HepG2 (cell line): ENCODE data around the gene PARS2.

Experiments used
- CEBPG ChIP-seq: IDR thresholded peaks from 2 replicates; pipeline ENCODE4 v1.6.1; 2016
- CTCF ChIP-seq: sonication (generic); formaldehyde crosslinking; IDR thresholded peaks from 2 replicates; pipeline ENCODE4 v1.5.0; 2020; ENCODE audit warnings: mild to moderate bottlenecking, missing genetic modification reagents, moderate library complexity
- IRF9 ChIP-seq: sonication (generic); formaldehyde crosslinking; IDR thresholded peaks from 2 replicates; pipeline ENCODE4 v1.8.0; 2022; ENCODE audit warnings: missing genetic modification reagents, mild to moderate bottlenecking, borderline replicate concordance
- KMT2A ChIP-seq: sonication (generic); formaldehyde crosslinking; IDR thresholded peaks from 2 replicates; pipeline ENCODE4 v1.4.0; 2020; ENCODE audit warnings: missing genetic modification reagents
- POLR2A ChIP-seq, 2 experiments: IDR thresholded peaks; 2 replicates each; pipeline ENCODE4 v1.6.1; 2011; ENCODE audit warnings: low read depth in 2 of 2, low read length in 2 of 2, mild to moderate bottlenecking in 1 of 2, moderate library complexity in 1 of 2; ENCODE audit not compliant: insufficient read depth in 1 of 2
- RBAK ChIP-seq: sonication (generic); formaldehyde crosslinking; IDR thresholded peaks from 2 replicates; pipeline ENCODE4 v1.5.1; 2020; ENCODE audit warnings: mild to moderate bottlenecking, missing genetic modification reagents
- ZFX ChIP-seq: sonication (generic); formaldehyde crosslinking; IDR thresholded peaks from 2 replicates; pipeline ENCODE4 v1.4.0; 2020; ENCODE audit warnings: mild to moderate bottlenecking, low read depth, missing genetic modification reagents, moderate library complexity
- ZNF558 ChIP-seq: sonication (generic); formaldehyde crosslinking; IDR thresholded peaks from 2 replicates; pipeline ENCODE4 v1.9.0; 2022; ENCODE audit warnings: mild to moderate bottlenecking, missing genetic modification reagents, borderline replicate concordance
- ZNF672 ChIP-seq: sonication (generic); formaldehyde crosslinking; IDR thresholded peaks from 2 replicates; pipeline ENCODE4 v1.8.1; 2022; ENCODE audit warnings: missing genetic modification reagents
- ZNF768 ChIP-seq: sonication (generic); formaldehyde crosslinking; IDR thresholded peaks from 2 replicates; pipeline ENCODE4 v1.4.0; 2020; ENCODE audit warnings: missing genetic modification reagents
- TF ChIP-seq, protein P1 (sequence below): sonication (generic); formaldehyde crosslinking; IDR thresholded peaks from 2 replicates; pipeline ENCODE4 v1.5.0; 2020; ENCODE audit warnings: missing genetic modification reagents, mild to moderate bottlenecking, borderline replicate concordance
- TF ChIP-seq, protein P2 (sequence below): sonication (generic); formaldehyde crosslinking; IDR thresholded peaks from 2 replicates; pipeline ENCODE4 v1.4.0; 2020; ENCODE audit warnings: low read depth, missing genetic modification reagents

DNA sequence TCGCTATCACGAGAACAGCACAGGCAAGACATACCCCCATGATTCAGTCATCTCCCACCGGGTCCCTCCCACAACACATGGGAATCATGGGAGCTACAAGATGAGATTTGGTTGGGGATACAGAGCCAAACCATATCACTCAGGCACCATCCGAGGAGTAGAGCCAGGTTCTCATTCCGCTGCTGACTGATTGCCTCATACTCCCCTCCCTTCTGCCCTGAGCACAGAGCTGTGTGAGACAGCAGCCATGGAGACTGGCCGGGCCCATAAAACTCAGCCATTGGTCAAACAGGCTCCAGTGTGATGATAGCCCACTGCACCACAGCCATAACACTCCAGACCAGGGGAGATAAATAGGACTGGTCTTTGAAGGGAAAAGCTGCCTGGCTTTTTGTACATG is 26.1 kb downstream of the PARS2 start:
- no peak for TF ChIP-seq ZFX (CRISPR knock-in tag)
- TF ChIP-seq, protein P1, sequence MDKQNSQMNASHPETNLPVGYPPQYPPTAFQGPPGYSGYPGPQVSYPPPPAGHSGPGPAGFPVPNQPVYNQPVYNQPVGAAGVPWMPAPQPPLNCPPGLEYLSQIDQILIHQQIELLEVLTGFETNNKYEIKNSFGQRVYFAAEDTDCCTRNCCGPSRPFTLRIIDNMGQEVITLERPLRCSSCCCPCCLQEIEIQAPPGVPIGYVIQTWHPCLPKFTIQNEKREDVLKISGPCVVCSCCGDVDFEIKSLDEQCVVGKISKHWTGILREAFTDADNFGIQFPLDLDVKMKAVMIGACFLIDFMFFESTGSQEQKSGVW (CRISPR knock-in tag) = no peak
- no peak for TF ChIP-seq IRF9 (CRISPR knock-in tag)
- TF ChIP-seq POLR2A (IDR thresholded peaks at IDR 0.05; ENCODE audit: insufficient read depth in 1 of 2, low read depth in 2 of 2, low read length in 2 of 2) = no peak
- TF ChIP-seq CTCF (CRISPR knock-in tag) = no peak
- no peak for TF ChIP-seq CEBPG (CRISPR knock-in tag)
- TF ChIP-seq, protein P2, sequence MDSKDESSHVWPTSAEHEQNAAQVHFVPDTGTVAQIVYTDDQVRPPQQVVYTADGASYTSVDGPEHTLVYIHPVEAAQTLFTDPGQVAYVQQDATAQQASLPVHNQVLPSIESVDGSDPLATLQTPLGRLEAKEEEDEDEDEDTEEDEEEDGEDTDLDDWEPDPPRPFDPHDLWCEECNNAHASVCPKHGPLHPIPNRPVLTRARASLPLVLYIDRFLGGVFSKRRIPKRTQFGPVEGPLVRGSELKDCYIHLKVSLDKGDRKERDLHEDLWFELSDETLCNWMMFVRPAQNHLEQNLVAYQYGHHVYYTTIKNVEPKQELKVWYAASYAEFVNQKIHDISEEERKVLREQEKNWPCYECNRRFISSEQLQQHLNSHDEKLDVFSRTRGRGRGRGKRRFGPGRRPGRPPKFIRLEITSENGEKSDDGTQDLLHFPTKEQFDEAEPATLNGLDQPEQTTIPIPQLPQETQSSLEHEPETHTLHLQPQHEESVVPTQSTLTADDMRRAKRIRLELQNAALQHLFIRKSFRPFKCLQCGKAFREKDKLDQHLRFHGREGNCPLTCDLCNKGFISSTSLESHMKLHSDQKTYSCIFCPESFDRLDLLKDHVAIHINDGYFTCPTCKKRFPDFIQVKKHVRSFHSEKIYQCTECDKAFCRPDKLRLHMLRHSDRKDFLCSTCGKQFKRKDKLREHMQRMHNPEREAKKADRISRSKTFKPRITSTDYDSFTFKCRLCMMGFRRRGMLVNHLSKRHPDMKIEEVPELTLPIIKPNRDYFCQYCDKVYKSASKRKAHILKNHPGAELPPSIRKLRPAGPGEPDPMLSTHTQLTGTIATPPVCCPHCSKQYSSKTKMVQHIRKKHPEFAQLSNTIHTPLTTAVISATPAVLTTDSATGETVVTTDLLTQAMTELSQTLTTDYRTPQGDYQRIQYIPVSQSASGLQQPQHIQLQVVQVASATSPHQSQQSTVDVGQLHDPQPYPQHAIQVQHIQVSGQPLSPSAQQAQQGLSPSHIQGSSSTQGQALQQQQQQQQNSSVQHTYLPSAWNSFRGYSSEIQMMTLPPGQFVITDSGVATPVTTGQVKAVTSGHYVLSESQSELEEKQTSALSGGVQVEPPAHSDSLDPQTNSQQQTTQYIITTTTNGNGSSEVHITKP (CRISPR knock-in tag) = no peak
- TF ChIP-seq RBAK (CRISPR knock-in tag) = no peak
- TF ChIP-seq ZNF558 (CRISPR knock-in tag) = no peak
- TF ChIP-seq KMT2A = no peak
- TF ChIP-seq ZNF768 (CRISPR knock-in tag) = no peak
- no peak for TF ChIP-seq ZNF672
